HepG2 (cell line): ENCODE data around the gene RPL6.

Experiments
- FOXA1 ChIP-seq, 2 experiments: fragments of 450-650 bp in 1 of 2; sonication (generic) in 1 of 2; formaldehyde crosslinking in 1 of 2; IDR thresholded peaks; 2 replicates each; pipeline versions ENCODE4 v1.4.0 to v1.6.1; 2016 to 2020; ENCODE audit warnings: missing genetic modification reagents in 1 of 2
- MAFK ChIP-seq, 2 experiments: IDR thresholded peaks in 1 of 2; conservative IDR thresholded peaks in 1 of 2; 2 replicates each; pipeline ENCODE4 v1.6.1; 2011; ENCODE audit warnings: improper control_type of control experiment in 2 of 2, low read length in 2 of 2
- POLR2AphosphoS5 ChIP-seq: IDR thresholded peaks from 2 replicates; pipeline ENCODE4 v1.6.1; 2012; ENCODE audit warnings: low read depth, low read length
- RELA ChIP-seq: sonication (generic); formaldehyde crosslinking; IDR thresholded peaks from 2 replicates; pipeline ENCODE4 v1.4.0; 2020; ENCODE audit warnings: missing genetic modification reagents
- SP1 ChIP-seq, 2 experiments: fragments of 450-650 bp in 1 of 2; sonication (generic) in 1 of 2; formaldehyde crosslinking in 1 of 2; IDR thresholded peaks; 2 replicates each; pipeline versions ENCODE4 v1.4.0 to v1.6.1; 2016 to 2020; ENCODE audit warnings: missing genetic modification reagents in 1 of 2
- UBTF ChIP-seq: sonication (generic); formaldehyde crosslinking; IDR thresholded peaks from 2 replicates; pipeline ENCODE4 v1.4.0; 2020; ENCODE audit warnings: mild to moderate bottlenecking, missing genetic modification reagents
- ZNF329 ChIP-seq: sonication (generic); formaldehyde crosslinking; IDR thresholded peaks from 2 replicates; pipeline ENCODE4 v1.9.0; 2021; ENCODE audit warnings: low read depth, mild to moderate bottlenecking, missing genetic modification reagents
- TF ChIP-seq, protein P1 (sequence below): sonication (generic); formaldehyde crosslinking; IDR thresholded peaks from 2 replicates; pipeline ENCODE4 v1.5.0; 2020; ENCODE audit warnings: mild to moderate bottlenecking, missing genetic modification reagents

DNA sequence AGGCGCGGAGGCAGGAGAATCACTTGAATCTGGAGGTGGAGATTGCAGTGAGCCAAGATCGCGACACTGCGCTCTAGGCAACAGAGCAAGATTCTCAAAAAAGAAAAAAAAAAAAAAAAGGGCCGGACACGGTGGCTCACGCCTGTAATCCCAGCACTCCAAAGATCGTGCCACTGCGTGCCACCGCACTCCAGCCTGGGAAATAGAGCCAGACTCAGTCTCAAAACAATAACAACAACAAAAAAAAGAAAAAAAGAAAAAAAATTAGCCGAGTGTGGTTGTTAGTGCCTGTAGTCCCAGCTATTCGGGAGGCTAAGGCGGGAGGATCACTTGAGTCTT lies 470 bp upstream of the RPL6 start:
- TF ChIP-seq FOXA1 (IDR thresholded peaks at IDR 0.05) (no peak), FOXA1 (CRISPR knock-in tag; IDR thresholded peaks at IDR 0.05) (no peak), ZNF329 (CRISPR knock-in tag) (no peak), UBTF (CRISPR knock-in tag) (no peak), POLR2AphosphoS5 (no peak), SP1 (IDR thresholded peaks at IDR 0.05) (no peak), SP1 (CRISPR knock-in tag; IDR thresholded peaks at IDR 0.05) (no peak), MAFK (conservative IDR thresholded peaks at IDR 0.05 in 1 of 2, IDR thresholded peaks at IDR 0.05 in 1 of 2; ENCODE audit: low read length in 2 of 2) (no peak), RELA (no peak)
- TF ChIP-seq, protein P1, sequence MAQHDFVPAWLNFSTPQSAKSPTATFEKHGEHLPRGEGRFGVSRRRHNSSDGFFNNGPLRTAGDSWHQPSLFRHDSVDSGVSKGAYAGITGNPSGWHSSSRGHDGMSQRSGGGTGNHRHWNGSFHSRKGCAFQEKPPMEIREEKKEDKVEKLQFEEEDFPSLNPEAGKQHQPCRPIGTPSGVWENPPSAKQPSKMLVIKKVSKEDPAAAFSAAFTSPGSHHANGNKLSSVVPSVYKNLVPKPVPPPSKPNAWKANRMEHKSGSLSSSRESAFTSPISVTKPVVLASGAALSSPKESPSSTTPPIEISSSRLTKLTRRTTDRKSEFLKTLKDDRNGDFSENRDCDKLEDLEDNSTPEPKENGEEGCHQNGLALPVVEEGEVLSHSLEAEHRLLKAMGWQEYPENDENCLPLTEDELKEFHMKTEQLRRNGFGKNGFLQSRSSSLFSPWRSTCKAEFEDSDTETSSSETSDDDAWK (CRISPR knock-in tag), result no peak
